Spleen (tissue), 11 donors: ENCODE data around the gene CRB3. TPM values are rescaled to one million over a fixed set of nuclear protein-coding genes. Genes with fewer than 3 reads are reported as not detected.

Experiments used
- DNase-seq: peaks from one replicate; pipeline ENCODE4 v3.0.0-alpha.2; 2020
- H3K27ac ChIP-seq, 8 donors: fragments of 200-600 bp; sonication (generic) in 7 of 8; 1 replicate in 4 of 8; 2 replicates in 4 of 8; pipeline versions ENCODE4 v1.5.0 to v1.8.0; 2016 to 2021; ENCODE audit warnings: inconsistent platforms in 4 of 8, mild to moderate bottlenecking in 4 of 8, moderate library complexity in 1 of 8
- H3K27me3 ChIP-seq, 7 donors: fragments of 200-600 bp; sonication (generic) in 6 of 7; replicated peaks in 1 of 7; 1 replicate in 4 of 7; 2 replicates in 3 of 7; pipeline versions ENCODE4 v1.5.0 to v1.8.0; 2016 to 2021; ENCODE audit warnings: inconsistent platforms in 3 of 7, mild to moderate bottlenecking in 1 of 7
- H3K36me3 ChIP-seq, 6 donors: fragments of 200-600 bp; sonication (generic) in 5 of 6; 1 replicate in 4 of 6; 2 replicates in 2 of 6; pipeline versions ENCODE4 v1.5.0 to v1.8.0; 2016 to 2021; ENCODE audit warnings: inconsistent platforms in 2 of 6
- H3K4me1 ChIP-seq, 6 donors: fragments of 200-600 bp; sonication (generic) in 5 of 6; 1 replicate in 3 of 6; 2 replicates in 3 of 6; pipeline versions ENCODE4 v1.5.0 to v1.8.0; 2016 to 2021; ENCODE audit warnings: inconsistent platforms in 3 of 6
- H3K4me3 ChIP-seq, 8 donors: fragments of 200-600 bp; sonication (generic) in 7 of 8; 1 replicate in 4 of 8; 2 replicates in 4 of 8; pipeline versions ENCODE4 v1.5.0 to v1.8.0; 2016 to 2021; ENCODE audit warnings: inconsistent platforms in 4 of 8, mild to moderate bottlenecking in 4 of 8, moderate library complexity in 2 of 8
- H3K9me3 ChIP-seq, 8 donors: fragments of 200-600 bp; sonication (generic) in 7 of 8; 1 replicate in 4 of 8; 2 replicates in 4 of 8; pipeline versions ENCODE4 v1.5.0 to v1.8.0; 2016 to 2021; ENCODE audit warnings: inconsistent platforms in 4 of 8
- CTCF ChIP-seq, 11 experiments: fragments of 200-600 bp in 7 of 11; fragments of 450-650 bp in 4 of 11; sonication (generic) in 4 of 11; IDR thresholded peaks in 8 of 11; conservative IDR thresholded peaks in 3 of 11; 1 replicate in 7 of 11; 2 replicates in 4 of 11; pipeline versions ENCODE4 v1.4.0 to v1.8.0; 2016 to 2021; ENCODE audit warnings: antibody characterized with exemption in 11 of 11, inconsistent platforms in 4 of 11, mild to moderate bottlenecking in 1 of 11
- POLR2A ChIP-seq, 3 donors: fragments of 450-650 bp; IDR thresholded peaks; one replicate each; pipeline ENCODE4 v1.5.1; 2017; ENCODE audit warnings: antibody characterized with exemption in 3 of 3, mild to moderate bottlenecking in 1 of 3
- POLR2AphosphoS5 ChIP-seq, 3 donors: sonication (generic); formaldehyde crosslinking; IDR thresholded peaks; one replicate each; pipeline ENCODE4 v1.5.1; 2017; ENCODE audit warnings: antibody characterized with exemption in 3 of 3
- WGBS, 5 donors: extraction: QIAGEN DNeasy Blood & Tissue Kit in 3 of 5; methylation state at CpG; one replicate each; pipeline versions ENCODE4 v1.1.5 to v1.1.7; 2013 to 2018; 5-methylcytosine and 5-hydroxymethylcytosine counted together
- intact Hi-C: fragments of 100-400 bp; cut with DNase I; formaldehyde crosslinking; loops from one replicate; pipeline ENCODE4 v1.15.0; 2023; ENCODE audit warnings: low total_unique reads
- polyA plus RNA-seq, 3 donors: library from polyadenylated mRNA; stranded (reverse); fragments of 200-250 nt; gene quantifications; one replicate each; pipeline ENCODE4 v1.2.1, GENCODE V29; 2013
- total RNA-seq, 7 donors: library from RNA; depleted of rRNA in 3 of 7; stranded (reverse); fragments of >200 nt in 3 of 7; fragmentation: NEBNext Ultra II Directional in 4 of 7; extraction: Animal tissue kit (Norgen Biotek cat#: 25700) in 4 of 7; gene quantifications; one replicate each; pipeline versions ENCODE4 v1.1.0 to v1.2.1, GENCODE V29; 2016 to 2021
- donor health status: healthy with polysubstance abuse.
- donor health status: DM: no; HTN: no; CAD: no; lungs with moderate emphysema.
- donor health status: DM: no; HTN: no; CAD: no.
- donor health status: Bipolar disorder and iron deficiency.
- donor health status: healthy.
- donor health status: DM: no; HTN: no; CAD: no.
- donor health status: DM: yes; HTN: yes; CAD: no.

CRB3 gene
- total and polyA plus RNA-seq, 10 donors: 1.0 to 2.0 (median 1.2) TPM; not detected in 2

DNA sequence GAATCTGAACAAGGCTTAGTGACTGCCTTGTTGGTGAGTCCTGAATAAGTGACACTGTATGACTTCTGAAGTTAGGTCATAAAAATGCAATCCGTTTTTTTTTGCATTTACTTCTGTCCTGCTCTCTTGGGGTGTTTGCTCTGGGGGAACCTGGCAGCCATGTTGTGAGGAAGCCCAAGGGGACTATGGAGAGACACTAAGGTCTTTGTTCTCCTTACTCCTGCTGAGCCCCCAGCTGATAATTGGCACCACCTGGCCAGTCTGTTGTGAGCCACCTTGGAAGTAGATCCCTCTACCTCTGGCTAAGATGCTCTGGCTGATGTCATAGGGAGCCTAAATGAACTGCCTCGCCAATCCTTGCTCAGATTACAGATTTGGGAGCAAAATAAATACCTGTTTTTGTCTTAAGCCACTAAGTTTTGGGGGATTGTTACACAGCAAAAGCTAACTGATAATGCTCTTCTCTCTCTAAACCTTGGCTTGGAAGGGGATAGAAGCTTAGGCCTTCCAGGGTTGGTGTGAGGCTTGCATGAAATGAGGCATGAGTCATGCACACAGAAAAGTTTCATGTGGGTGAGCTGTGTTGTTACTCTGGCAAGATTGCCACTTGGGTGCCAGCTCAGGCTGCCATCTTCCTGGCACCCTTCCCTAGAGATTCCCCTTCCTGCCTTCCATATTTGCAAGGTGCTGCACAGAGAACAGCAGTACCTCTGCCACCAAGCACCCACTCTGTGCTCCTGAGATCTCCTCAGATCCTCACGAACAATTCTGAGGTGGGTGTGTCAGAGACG, 27.9 kb downstream of the CRB3 start:
- DNase-seq: no peak
- TF ChIP-seq CTCF (IDR thresholded peaks at IDR 0.05 in 8 of 11, conservative IDR thresholded peaks at IDR 0.05 in 3 of 11): no peak
- no peak for TF ChIP-seq POLR2AphosphoS5 (IDR thresholded peaks at IDR 0.05)
- no peak for TF ChIP-seq POLR2A (IDR thresholded peaks at IDR 0.05)
- Histone ChIP-seq H3K27ac (no peak overlapping the region), H3K36me3 (peaks cover 0 to 17% (median 3%) of the 10 kb centered on the region in 6 donors), H3K4me1 (peaks cover 0 to 15% (median 8%) of the 10 kb centered on the region in 6 donors), H3K9me3 (peaks cover 0 to 12% (median 7%) of the 10 kb centered on the region in 8 donors), H3K27me3 (no peaks in the 10 kb centered on the region), H3K4me3 (no peak overlapping the region)
- WGBS, 5 donors: 75 to 94% (median 87%) methylated on average over 4 of the region's 4 CpGs
- intact Hi-C loops: no loop called here

- 84 to 92% (median 86%) methylated on average over 8 of the region's 8 CpGs for WGBS, 5 donors
These were observed 30.5 kb downstream of the CRB3 start for GRCh38 chr19:6494438-6495036.

DNA sequence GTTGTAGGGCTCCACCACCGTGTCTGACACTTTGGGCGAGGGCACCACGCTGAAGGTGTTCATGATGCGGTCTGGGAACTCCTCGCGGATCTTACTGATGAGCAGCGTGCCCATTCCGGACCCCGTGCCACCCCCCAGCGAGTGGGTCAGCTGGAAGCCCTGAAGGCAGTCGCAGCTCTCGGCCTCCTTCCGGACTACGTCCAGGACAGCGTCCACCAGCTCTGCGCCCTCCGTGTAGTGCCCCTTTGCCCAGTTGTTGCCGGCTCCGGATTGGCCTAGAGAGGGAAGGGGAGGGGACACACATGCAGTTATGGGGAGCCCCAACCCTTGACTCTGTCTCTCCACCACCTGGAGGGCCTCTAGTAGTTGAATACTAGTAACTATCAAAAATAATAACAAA, 31.9 kb downstream of the CRB3 start:
- TF ChIP-seq POLR2A (IDR thresholded peaks at IDR 0.05) (no peak), CTCF (IDR thresholded peaks at IDR 0.05 in 8 of 11, conservative IDR thresholded peaks at IDR 0.05 in 3 of 11) (no peak), POLR2AphosphoS5 (IDR thresholded peaks at IDR 0.05) (no peak)
- intact Hi-C loops: no loop called here
- H3K27me3 ChIP-seq: peaks cover 0 to 13% (median 0%) of the 10 kb centered on the region in 7 donors
- peaks cover 0 to 17% (median 3%) of the 10 kb centered on the region in 6 donors for H3K36me3 ChIP-seq
- H3K9me3 ChIP-seq: peaks cover 0 to 12% (median 7%) of the 10 kb centered on the region in 8 donors
- 94 to 99% (median 97%) methylated on average over 17 to 19 of the region's 19 CpGs for WGBS, 5 donors
- peaks cover 0 to 27% (median 6%) of the 10 kb centered on the region in 6 donors for H3K4me1 ChIP-seq
- no peak overlapping the region for H3K27ac ChIP-seq
- DNase-seq: no peak
- H3K4me3 ChIP-seq: no peak overlapping the region

More at GRCh38 chr19:6494438-6495036, 30.5 kb downstream of the CRB3 start:
- H3K27me3 ChIP-seq: no peaks in the 10 kb centered on the region
- no peak overlapping the region for H3K4me3 ChIP-seq
- intact Hi-C loops: no loop called here
- no peak for TF ChIP-seq POLR2AphosphoS5 (IDR thresholded peaks at IDR 0.05)
- TF ChIP-seq CTCF (IDR thresholded peaks at IDR 0.05 in 8 of 11, conservative IDR thresholded peaks at IDR 0.05 in 3 of 11): no peak
- no peak for TF ChIP-seq POLR2A (IDR thresholded peaks at IDR 0.05)
- peaks cover 0 to 17% (median 3%) of the 10 kb centered on the region in 6 donors for H3K36me3 ChIP-seq
- no peak for DNase-seq
- H3K4me1 ChIP-seq: peaks cover 0 to 21% (median 11%) of the 10 kb centered on the region in 6 donors
- H3K9me3 ChIP-seq: peaks cover 0 to 12% (median 7%) of the 10 kb centered on the region in 8 donors
- no peak overlapping the region for H3K27ac ChIP-seq
